HEK293T (cell line): Measurements from ENCODE around the gene ERBB4.
"Not testable (repeated sequence)": the region's sequence is repeated elsewhere in the genome, so short reads cannot be mapped to it uniquely, and the experiment has no call there.

ENCODE experiments used
- CTCF ChIA-PET: fragments of 350-600 bp; formaldehyde crosslinking; extraction: SDS; loops from one replicate; lab custom pipeline; 2021; ENCODE audit warnings: antibody characterized with exemption, inconsistent platforms; lab: Yijun Ruan, JAX
- POLR2A ChIA-PET: fragments of 350-600 bp; formaldehyde crosslinking; extraction: SDS; loops from one replicate; lab custom pipeline; 2020; ENCODE audit warnings: antibody characterized with exemption, inconsistent platforms; lab: Yijun Ruan, JAX
- DNase-seq: peaks from one replicate; pipeline ENCODE4 v3.0.0; 2012; ENCODE audit warnings: mixed read lengths; ENCODE audit errors: extremely low spot score
- ARNT ChIP-seq: fragments of 450-650 bp; IDR thresholded peaks from 2 replicates; pipeline ENCODE4 v1.6.1; 2017; ENCODE audit warnings: mild to moderate bottlenecking
- BHLHE40 ChIP-seq: fragments of 450-650 bp; IDR thresholded peaks from 2 replicates; pipeline ENCODE4 v1.6.1; 2016; ENCODE audit warnings: mild to moderate bottlenecking, moderate library complexity, borderline replicate concordance
- CTBP1 ChIP-seq: fragments of 450-650 bp; IDR thresholded peaks from 2 replicates; pipeline ENCODE4 v1.6.1; 2016; ENCODE audit warnings: borderline replicate concordance
- ELF4 ChIP-seq: fragments of 450-650 bp; IDR thresholded peaks from 2 replicates; pipeline ENCODE4 v1.6.1; 2017; ENCODE audit warnings: antibody characterized with exemption
- FOXA1 ChIP-seq: fragments of 450-650 bp; IDR thresholded peaks from 2 replicates; pipeline ENCODE4 v1.6.1; 2016; ENCODE audit warnings: mild to moderate bottlenecking
- FOXK2 ChIP-seq: fragments of 450-650 bp; IDR thresholded peaks from 2 replicates; pipeline ENCODE4 v1.6.1; 2016; ENCODE audit warnings: mild to moderate bottlenecking
- FOXM1 ChIP-seq: fragments of 450-650 bp; IDR thresholded peaks from 2 replicates; pipeline ENCODE4 v1.6.1; 2017; ENCODE audit warnings: mild to moderate bottlenecking, borderline replicate concordance
- HDGF ChIP-seq: fragments of 450-650 bp; IDR thresholded peaks from 2 replicates; pipeline ENCODE4 v1.6.1; 2017; ENCODE audit warnings: antibody characterized with exemption, borderline replicate concordance
- L3MBTL2 ChIP-seq: fragments of 450-650 bp; conservative IDR thresholded peaks from 2 replicates; pipeline ENCODE4 v1.6.1; 2016; ENCODE audit warnings: mild to moderate bottlenecking
- LEF1 ChIP-seq: fragments of 450-650 bp; IDR thresholded peaks from 2 replicates; pipeline ENCODE4 v1.6.1; 2017; ENCODE audit warnings: mild to moderate bottlenecking, borderline replicate concordance
- NFRKB ChIP-seq: fragments of 450-650 bp; IDR thresholded peaks from 2 replicates; pipeline ENCODE4 v1.6.1; 2016; ENCODE audit warnings: mild to moderate bottlenecking, moderate library complexity
- PKNOX1 ChIP-seq: fragments of 450-650 bp; IDR thresholded peaks from 2 replicates; pipeline ENCODE4 v1.6.1; 2016
- SP1 ChIP-seq: fragments of 450-650 bp; IDR thresholded peaks from 2 replicates; pipeline ENCODE4 v1.6.1; 2017
- SUZ12 ChIP-seq: fragments of 450-650 bp; IDR thresholded peaks from 2 replicates; pipeline ENCODE4 v1.6.1; 2016; ENCODE audit warnings: mild to moderate bottlenecking
- TARDBP ChIP-seq: fragments of 450-650 bp; IDR thresholded peaks from 2 replicates; pipeline ENCODE4 v1.6.1; 2016
- ZNF384 ChIP-seq: fragments of 450-650 bp; IDR thresholded peaks from 2 replicates; pipeline ENCODE4 v1.6.1; 2016

The ERBB4 gene

DNA sequence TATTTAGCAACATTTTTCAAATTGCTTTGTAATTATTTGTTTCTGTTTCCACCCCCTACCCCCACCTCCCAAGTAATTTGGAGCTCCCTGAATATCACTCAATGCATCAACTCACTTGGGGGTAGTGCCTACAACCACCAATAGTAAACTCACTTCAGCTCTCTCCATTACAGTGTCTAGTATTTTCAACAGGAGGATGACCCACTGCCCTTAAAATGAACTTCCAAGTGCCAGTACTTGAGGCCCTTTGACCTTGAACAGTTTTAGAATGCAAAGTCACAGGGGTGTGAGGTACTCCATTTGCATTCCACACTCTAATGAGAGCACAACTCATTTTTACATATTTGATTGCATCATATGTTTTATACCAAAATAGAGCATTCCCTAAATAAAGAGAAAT, 523.0 kb downstream of the ERBB4 start:
- DNase-seq, result no peak
- CTCF ChIA-PET, result no interaction called here
- TF ChIP-seq FOXK2 (no peak), L3MBTL2 (no peak), SP1 (no peak), HDGF (no peak), TARDBP (no peak), SUZ12 (no peak), CTBP1 (no peak), LEF1 (no peak), BHLHE40 (no peak), FOXM1 (no peak), FOXA1 (no peak), ELF4 (no peak), NFRKB (no peak), ARNT (no peak), PKNOX1 (no peak), ZNF384 (no peak)
- POLR2A ChIA-PET, result no interaction called here

GRCh38 chr2:212013626-212014025, 525.0 kb downstream of the ERBB4 start:
- TF ChIP-seq FOXM1, result no peak
- TF ChIP-seq PKNOX1, result no peak
- no peak for TF ChIP-seq SUZ12
- no peak for TF ChIP-seq FOXK2
- no peak for TF ChIP-seq TARDBP
- no peak for TF ChIP-seq FOXA1
- no peak for TF ChIP-seq BHLHE40
- TF ChIP-seq ZNF384, result no peak
- TF ChIP-seq L3MBTL2, result no peak
- no peak for TF ChIP-seq SP1
- no peak for TF ChIP-seq CTBP1
- TF ChIP-seq NFRKB, result no peak
- no peak for TF ChIP-seq HDGF
- TF ChIP-seq ELF4, result no peak
- TF ChIP-seq ARNT, result no peak
- no peak for TF ChIP-seq LEF1
- no peak for DNase-seq
- POLR2A ChIA-PET, result no interaction called here
- CTCF ChIA-PET, result no interaction called here

- CTCF ChIA-PET, DNase-seq, POLR2A ChIA-PET: not testable (repeated sequence)
Measured at GRCh38 chr2:212010305-212010704, 528.3 kb downstream of the ERBB4 start.

GRCh38 chr2:212007972-212008371, 530.6 kb downstream of the ERBB4 start:
- CTCF ChIA-PET, result interaction anchor here (0.7 kb wide), 1 partner anchor 245 kb away, joined by 3 read pairs; no protein-coding TSS in a partner anchor
- TF ChIP-seq HDGF, result no peak
- no peak for TF ChIP-seq LEF1
- no peak for TF ChIP-seq FOXA1
- no peak for TF ChIP-seq TARDBP
- no peak for TF ChIP-seq SP1
- TF ChIP-seq PKNOX1, result no peak
- TF ChIP-seq SUZ12, result no peak
- no peak for TF ChIP-seq ELF4
- TF ChIP-seq CTBP1, result no peak
- TF ChIP-seq NFRKB, result no peak
- TF ChIP-seq ZNF384, result no peak
- DNase-seq, result no peak
- POLR2A ChIA-PET, result no interaction called here

DNA sequence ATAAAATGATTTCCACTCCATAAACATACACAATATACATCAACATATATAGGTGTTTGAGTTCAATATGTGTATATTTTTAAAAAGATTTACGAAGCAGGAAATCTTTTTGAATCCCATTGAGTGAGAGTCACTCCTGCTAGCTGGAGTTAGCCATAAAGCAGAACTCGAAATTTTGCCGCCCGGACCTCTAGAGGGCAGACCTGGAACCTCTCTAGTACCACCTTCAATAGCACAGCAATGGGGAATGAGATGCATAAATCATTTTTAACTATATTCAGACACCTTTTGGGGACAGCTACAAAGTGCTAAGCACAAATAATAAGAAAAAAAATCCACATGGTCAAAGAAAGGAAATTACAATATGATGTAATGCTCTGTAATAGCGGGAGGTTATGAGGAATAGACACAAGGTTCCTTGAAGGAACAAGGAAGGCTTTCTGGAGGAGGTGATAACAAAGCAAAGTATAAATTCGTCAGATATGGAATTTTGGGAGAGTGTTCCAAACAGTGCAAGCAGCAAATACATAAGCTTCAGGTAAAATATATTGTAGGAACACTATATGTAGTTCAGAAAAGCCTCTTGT, 533.4 kb downstream of the ERBB4 start:
- CTCF ChIA-PET, result interaction anchor here (0.5 to 1.1 kb wide), 3 partner anchors 24 to 560 kb away, joined by 3 read pairs; no protein-coding TSS in a partner anchor
- TF ChIP-seq TARDBP (no peak), LEF1 (no peak), PKNOX1 (peak; percentile 14; the same call in 1 of the 2 replicates), ARNT (no peak), HDGF (no peak)
- peak; percentile 16 for DNase-seq
- POLR2A ChIA-PET, result no interaction called here

DNA sequence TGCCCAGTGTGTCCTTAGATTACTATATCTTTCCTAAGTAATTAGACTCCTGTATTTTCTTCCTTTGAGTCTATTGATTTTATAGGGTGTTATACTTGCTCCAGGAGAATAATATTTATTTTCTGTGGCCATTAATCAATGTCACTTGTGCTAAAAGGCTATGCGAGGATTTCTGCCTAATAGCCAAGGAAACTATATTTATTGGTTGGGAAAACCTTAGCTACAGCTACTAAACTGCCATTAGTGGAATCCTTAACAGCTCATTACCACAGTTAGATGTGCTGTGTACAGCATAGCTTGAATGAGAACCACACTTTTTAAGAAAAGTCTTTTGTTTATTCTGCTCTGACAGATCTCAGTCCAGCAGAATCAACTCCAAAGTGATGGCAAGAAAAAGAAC, 537.3 kb downstream of the ERBB4 start:
- ChIA-PET POLR2A (no interaction called here), CTCF (no interaction called here)
- TF ChIP-seq BHLHE40 (no peak), FOXA1 (no peak), PKNOX1 (peak; percentile 77), SUZ12 (no peak)
- no peak for DNase-seq
